ENCODE data around the gene DSP. TPM values are rescaled to one million over a fixed set of nuclear protein-coding genes. Genes with fewer than 3 reads are reported as not detected.

DSP gene
- total RNA-seq: 40.7 TPM
- 64.6 TPM for polyA plus RNA-seq
- long read RNA-seq, donor 1: 0 reads
- long read RNA-seq, donor 2: 0 reads
- long read RNA-seq, donor 3, full-length matches to known transcripts: 1 of 7 reads
- long read RNA-seq, donor 3, partial matches to known transcripts: 6 of 7 reads
- long read RNA-seq, donor 3, other reads (novel, unspliced or antisense): 0 of 7 reads
- long read RNA-seq, donor 4, partial matches to known transcripts: 31 of 31 reads
- long read RNA-seq, donor 4, other reads (novel, unspliced or antisense): 0 of 31 reads
- long read RNA-seq, donor 5, full-length matches to known transcripts: 2 of 20 reads
- long read RNA-seq, donor 5, partial matches to known transcripts: 18 of 20 reads
- long read RNA-seq, donor 5, other reads (novel, unspliced or antisense): 0 of 20 reads
- long read RNA-seq, donor 6, partial matches to known transcripts: 6 of 6 reads
- long read RNA-seq, donor 6, other reads (novel, unspliced or antisense): 0 of 6 reads
- long read RNA-seq, donor 7, full-length matches to known transcripts: 1 of 13 reads
- long read RNA-seq, donor 7, partial matches to known transcripts: 12 of 13 reads
- long read RNA-seq, donor 7, other reads (novel, unspliced or antisense): 0 of 13 reads
- long read RNA-seq, donor 8, partial matches to known transcripts: 23 of 23 reads
- long read RNA-seq, donor 8, other reads (novel, unspliced or antisense): 0 of 23 reads
- long read RNA-seq, donor 9, full-length matches to known transcripts: 1 of 1 reads
- long read RNA-seq, donor 9, partial matches to known transcripts: 0 of 1 reads
- long read RNA-seq, donor 9, other reads (novel, unspliced or antisense): 0 of 1 reads
- long read RNA-seq, donor 10, partial matches to known transcripts: 10 of 10 reads
- long read RNA-seq, donor 10, other reads (novel, unspliced or antisense): 0 of 10 reads

GRCh38 chr6:7541175-7542064, at the start of gene DSP:
Gene DSP, plus strand, starts transcription at chr6:7541671. Its CDS starts 245 bp downstream, at chr6:7541916.
- Histone ChIP-seq H3K36me3 (ENCODE audit: control insufficient read depth in 2 of 2, insufficient read depth in 2 of 2, low read length in 1 of 2) (no peaks in the 10 kb centered on the region), H3K27ac (ENCODE audit: low read depth in 1 of 2, low read length in 1 of 2) (peak within 1 kb of the TSS; percentile 27 to 80), H3K9me3 (ENCODE audit: control insufficient read depth in 2 of 2, insufficient read depth in 1 of 2, low read length in 1 of 2) (peaks cover 0 to 3% of the 10 kb centered on the region in 2 donors), H3K27me3 (ENCODE audit: control insufficient read depth in 2 of 2, insufficient read depth in 1 of 2, low read length in 1 of 2) (peaks cover 60 to 91% of the 10 kb centered on the region in 2 donors), H3K4me1 (ENCODE audit: control insufficient read depth in 2 of 2, insufficient read depth in 2 of 2, low read length in 2 of 2) (peaks cover 4 to 14% of the 10 kb centered on the region in 2 donors), H3K4me3 (ENCODE audit: low read length in 2 of 2) (peak within 1 kb of the TSS; percentile 42 to 48)
- under 1% methylated on average over 105 of the region's 105 CpGs for WGBS
- DNase-seq (ENCODE audit: low read depth in 6 of 9, low spot score in 9 of 9): peak in 2 of 9 donors; percentile 14 to 35

GRCh38 chr6:7493866-7494265, 47.6 kb upstream of the DSP start:
- no peak for DNase-seq (ENCODE audit: low read depth in 6 of 9, low spot score in 9 of 9)
- H3K36me3 ChIP-seq (ENCODE audit: control insufficient read depth in 2 of 2, insufficient read depth in 2 of 2, low read length in 1 of 2): no peaks in the 10 kb centered on the region
- H3K27ac ChIP-seq (ENCODE audit: low read depth in 1 of 2, low read length in 1 of 2): no peak overlapping the region
- 96% methylated on average over 2 of the region's 2 CpGs for WGBS
- no peaks in the 10 kb centered on the region for H3K9me3 ChIP-seq (ENCODE audit: control insufficient read depth in 2 of 2, insufficient read depth in 1 of 2, low read length in 1 of 2)
- no peak overlapping the region for H3K4me3 ChIP-seq (ENCODE audit: low read length in 2 of 2)
- H3K4me1 ChIP-seq (ENCODE audit: control insufficient read depth in 2 of 2, insufficient read depth in 2 of 2, low read length in 2 of 2): no peaks in the 10 kb centered on the region
- peaks cover 0 to 8% of the 10 kb centered on the region in 2 donors for H3K27me3 ChIP-seq (ENCODE audit: control insufficient read depth in 2 of 2, insufficient read depth in 1 of 2, low read length in 1 of 2)

- 97% methylated on average over 7 of the region's 7 CpGs for WGBS
- Histone ChIP-seq H3K27me3 (ENCODE audit: control insufficient read depth in 2 of 2, insufficient read depth in 1 of 2, low read length in 1 of 2) (peaks cover 0 to 8% of the 10 kb centered on the region in 2 donors), H3K36me3 (ENCODE audit: control insufficient read depth in 2 of 2, insufficient read depth in 2 of 2, low read length in 1 of 2) (no peaks in the 10 kb centered on the region), H3K27ac (ENCODE audit: low read depth in 1 of 2, low read length in 1 of 2) (no peak overlapping the region), H3K4me1 (ENCODE audit: control insufficient read depth in 2 of 2, insufficient read depth in 2 of 2, low read length in 2 of 2) (no peaks in the 10 kb centered on the region), H3K4me3 (ENCODE audit: low read length in 2 of 2) (no peak overlapping the region), H3K9me3 (ENCODE audit: control insufficient read depth in 2 of 2, insufficient read depth in 1 of 2, low read length in 1 of 2) (no peaks in the 10 kb centered on the region)
- DNase-seq (ENCODE audit: low read depth in 6 of 9, low spot score in 9 of 9): no peak
These were observed 46.8 kb upstream of the DSP start for GRCh38 chr6:7494638-7495037.

- Histone ChIP-seq H3K4me1 (ENCODE audit: control insufficient read depth in 2 of 2, insufficient read depth in 2 of 2, low read length in 2 of 2) (no peaks in the 10 kb centered on the region), H3K9me3 (ENCODE audit: control insufficient read depth in 2 of 2, insufficient read depth in 1 of 2, low read length in 1 of 2) (no peaks in the 10 kb centered on the region), H3K27me3 (ENCODE audit: control insufficient read depth in 2 of 2, insufficient read depth in 1 of 2, low read length in 1 of 2) (no peaks in the 10 kb centered on the region), H3K4me3 (ENCODE audit: low read length in 2 of 2) (no peak overlapping the region), H3K27ac (ENCODE audit: low read depth in 1 of 2, low read length in 1 of 2) (no peak overlapping the region), H3K36me3 (ENCODE audit: control insufficient read depth in 2 of 2, insufficient read depth in 2 of 2, low read length in 1 of 2) (no peaks in the 10 kb centered on the region)
- WGBS: 89% methylated on average over 12 of the region's 12 CpGs
- DNase-seq (ENCODE audit: low read depth in 6 of 9, low spot score in 9 of 9): no peak
These were observed 45.1 kb upstream of the DSP start for GRCh38 chr6:7496266-7496875.

- H3K4me1 ChIP-seq (ENCODE audit: control insufficient read depth in 2 of 2, insufficient read depth in 2 of 2, low read length in 2 of 2): peaks cover 0 to 2% of the 10 kb centered on the region in 2 donors
- WGBS: 96% methylated on average over 10 of the region's 10 CpGs
These were observed 40.7 kb upstream of the DSP start for GRCh38 chr6:7500752-7501282.

GRCh38 chr6:7502743-7503142, 38.7 kb upstream of the DSP start:
- no peaks in the 10 kb centered on the region for H3K36me3 ChIP-seq (ENCODE audit: control insufficient read depth in 2 of 2, insufficient read depth in 2 of 2, low read length in 1 of 2)
- H3K27ac ChIP-seq (ENCODE audit: low read depth in 1 of 2, low read length in 1 of 2): no peak overlapping the region
- no peaks in the 10 kb centered on the region for H3K9me3 ChIP-seq (ENCODE audit: control insufficient read depth in 2 of 2, insufficient read depth in 1 of 2, low read length in 1 of 2)
- 93% methylated on average over 11 of the region's 11 CpGs for WGBS
- peaks cover 0 to 2% of the 10 kb centered on the region in 2 donors for H3K4me1 ChIP-seq (ENCODE audit: control insufficient read depth in 2 of 2, insufficient read depth in 2 of 2, low read length in 2 of 2)
- H3K27me3 ChIP-seq (ENCODE audit: control insufficient read depth in 2 of 2, insufficient read depth in 1 of 2, low read length in 1 of 2): peaks cover 0 to 6% of the 10 kb centered on the region in 2 donors
- DNase-seq (ENCODE audit: low read depth in 6 of 9, low spot score in 9 of 9): no peak
- no peak overlapping the region for H3K4me3 ChIP-seq (ENCODE audit: low read length in 2 of 2)

More at GRCh38 chr6:7500752-7501282, 40.7 kb upstream of the DSP start:
- Histone ChIP-seq H3K27ac (ENCODE audit: low read depth in 1 of 2, low read length in 1 of 2) (no peak overlapping the region), H3K27me3 (ENCODE audit: control insufficient read depth in 2 of 2, insufficient read depth in 1 of 2, low read length in 1 of 2) (peaks cover 0 to 6% of the 10 kb centered on the region in 2 donors), H3K9me3 (ENCODE audit: control insufficient read depth in 2 of 2, insufficient read depth in 1 of 2, low read length in 1 of 2) (no peaks in the 10 kb centered on the region), H3K36me3 (ENCODE audit: control insufficient read depth in 2 of 2, insufficient read depth in 2 of 2, low read length in 1 of 2) (no peaks in the 10 kb centered on the region), H3K4me3 (ENCODE audit: low read length in 2 of 2) (no peak overlapping the region)
- no peak for DNase-seq (ENCODE audit: low read depth in 6 of 9, low spot score in 9 of 9)

GRCh38 chr6:7504041-7504440, 37.4 kb upstream of the DSP start:
- Histone ChIP-seq H3K9me3 (ENCODE audit: control insufficient read depth in 2 of 2, insufficient read depth in 1 of 2, low read length in 1 of 2) (no peaks in the 10 kb centered on the region), H3K27ac (ENCODE audit: low read depth in 1 of 2, low read length in 1 of 2) (no peak overlapping the region), H3K27me3 (ENCODE audit: control insufficient read depth in 2 of 2, insufficient read depth in 1 of 2, low read length in 1 of 2) (peaks cover 0 to 6% of the 10 kb centered on the region in 2 donors), H3K4me1 (ENCODE audit: control insufficient read depth in 2 of 2, insufficient read depth in 2 of 2, low read length in 2 of 2) (peaks cover 0 to 2% of the 10 kb centered on the region in 2 donors), H3K4me3 (ENCODE audit: low read length in 2 of 2) (no peak overlapping the region), H3K36me3 (ENCODE audit: control insufficient read depth in 2 of 2, insufficient read depth in 2 of 2, low read length in 1 of 2) (no peaks in the 10 kb centered on the region)
- DNase-seq (ENCODE audit: low read depth in 6 of 9, low spot score in 9 of 9): no peak
- 97% methylated on average over 6 of the region's 6 CpGs for WGBS

GRCh38 chr6:7505189-7505699, 36.2 kb upstream of the DSP start:
- Histone ChIP-seq H3K9me3 (ENCODE audit: control insufficient read depth in 2 of 2, insufficient read depth in 1 of 2, low read length in 1 of 2) (no peaks in the 10 kb centered on the region), H3K27ac (ENCODE audit: low read depth in 1 of 2, low read length in 1 of 2) (peak overlapping the region in 1 of 2 donors; percentile 54), H3K4me3 (ENCODE audit: low read length in 2 of 2) (no peak overlapping the region), H3K4me1 (ENCODE audit: control insufficient read depth in 2 of 2, insufficient read depth in 2 of 2, low read length in 2 of 2) (peaks cover 0 to 2% of the 10 kb centered on the region in 2 donors), H3K27me3 (ENCODE audit: control insufficient read depth in 2 of 2, insufficient read depth in 1 of 2, low read length in 1 of 2) (peaks cover 0 to 6% of the 10 kb centered on the region in 2 donors), H3K36me3 (ENCODE audit: control insufficient read depth in 2 of 2, insufficient read depth in 2 of 2, low read length in 1 of 2) (no peaks in the 10 kb centered on the region)
- peak in 3 of 9 donors; percentile 3 to 28 (median 5) for DNase-seq (ENCODE audit: low read depth in 6 of 9, low spot score in 9 of 9)
- 70% methylated on average over 10 of the region's 10 CpGs for WGBS

All from thymus (tissue), 14 donors.